Putamen (tissue), 1 donor: Measurements from ENCODE around the gene SH3BP1.

ENCODE experiments used
- DNase-seq: peaks from one replicate; pipeline ENCODE4 v3.0.0-alpha.2; 2016; ENCODE audit warnings: low spot score

The SH3BP1 gene

DNA sequence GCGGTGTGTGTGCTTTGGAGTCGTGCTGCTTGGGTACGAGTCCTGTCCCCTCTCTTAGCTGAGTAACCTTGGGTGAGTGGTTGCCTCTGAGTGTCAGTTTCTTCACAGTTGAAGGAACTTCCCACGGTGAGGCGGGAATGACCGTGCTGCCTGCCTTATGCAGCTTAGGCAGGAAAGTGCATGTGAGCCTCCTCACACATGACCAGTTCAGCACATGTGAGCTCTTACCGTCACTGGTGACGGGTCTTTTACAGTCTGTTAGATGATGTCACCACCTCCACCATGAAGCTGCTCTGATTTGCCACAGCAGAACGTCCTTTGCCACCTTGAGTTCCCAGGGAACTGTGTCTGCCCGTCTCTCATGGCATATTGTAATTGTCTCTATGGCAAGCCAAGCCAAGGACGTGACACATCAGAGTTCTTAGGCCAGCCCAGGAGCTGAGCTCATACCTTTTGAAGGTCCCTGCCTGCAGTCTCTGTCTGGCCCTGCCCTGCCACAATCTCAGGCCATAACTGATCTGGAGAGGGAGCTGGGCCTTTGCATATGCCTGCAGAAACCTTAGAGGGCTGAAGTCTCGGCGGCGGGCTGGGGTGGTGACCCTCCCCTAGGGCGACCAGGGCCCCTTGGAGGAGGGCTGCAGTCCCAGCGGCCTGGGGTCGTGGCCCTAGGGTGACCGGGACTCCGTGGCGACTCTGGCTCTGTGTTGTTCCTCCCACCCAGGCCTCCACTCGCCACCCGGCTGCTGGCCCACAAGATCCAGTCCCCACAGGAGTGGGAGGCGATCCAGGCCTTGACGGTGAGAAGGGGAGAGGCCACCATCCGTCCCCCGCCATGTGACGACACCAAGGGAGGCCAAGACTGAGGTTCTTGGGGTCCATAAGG, 23.0 kb upstream of the SH3BP1 start:
- DNase-seq: no peak

- DNase-seq: no peak
Observed at GRCh38 chr22:37617431-37617830, 22.0 kb upstream of the SH3BP1 start.

GRCh38 chr22:37618072-37618656, 21.3 kb upstream of the SH3BP1 start:
- no peak for DNase-seq

- no peak for DNase-seq
Observed at GRCh38 chr22:37618674-37619073, 20.8 kb upstream of the SH3BP1 start.

DNA sequence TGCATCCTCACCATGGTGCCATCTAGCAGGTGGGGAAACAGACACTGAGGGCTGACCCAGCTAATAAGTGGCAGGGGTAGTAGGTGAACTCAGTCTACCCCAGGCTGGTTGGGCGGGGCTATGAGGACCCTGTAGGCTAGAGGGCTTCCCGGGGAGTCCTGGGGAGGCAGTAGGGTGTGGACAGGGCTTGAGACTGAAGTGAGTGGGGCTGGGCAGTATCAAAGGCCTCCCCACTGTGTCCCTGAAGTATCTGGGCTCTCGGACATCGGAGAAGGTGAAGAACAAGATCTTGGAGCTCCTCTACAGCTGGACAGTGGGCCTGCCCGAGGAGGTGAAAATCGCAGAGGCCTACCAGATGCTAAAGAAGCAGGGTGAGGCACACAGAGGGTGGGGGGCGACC, 19.5 kb upstream of the SH3BP1 start:
- no peak for DNase-seq

DNA sequence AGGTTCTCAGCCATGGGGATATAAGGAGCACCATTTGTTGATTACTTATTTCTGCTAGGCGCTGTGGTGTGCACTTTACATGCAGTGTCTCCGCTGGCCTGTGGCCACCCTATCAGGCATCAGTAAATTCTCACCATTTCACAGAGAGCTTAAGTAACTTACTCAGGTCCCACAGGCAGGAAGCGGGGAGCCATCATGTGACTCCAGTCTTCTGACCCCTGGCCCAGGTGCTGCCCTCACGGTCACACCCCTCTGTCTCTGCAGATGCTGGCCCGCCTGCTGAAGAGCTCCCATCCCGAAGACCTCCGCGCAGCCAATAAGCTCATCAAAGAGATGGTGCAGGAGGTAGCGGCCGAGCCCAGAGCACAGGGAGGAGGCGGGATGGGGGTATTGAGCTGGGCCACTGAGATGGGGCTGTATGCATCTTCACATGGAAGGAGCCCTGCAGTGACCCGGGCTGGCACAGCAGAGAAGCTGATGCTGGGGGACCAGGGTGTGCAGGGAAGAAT, 18.1 kb upstream of the SH3BP1 start:
- DNase-seq: no peak

DNA sequence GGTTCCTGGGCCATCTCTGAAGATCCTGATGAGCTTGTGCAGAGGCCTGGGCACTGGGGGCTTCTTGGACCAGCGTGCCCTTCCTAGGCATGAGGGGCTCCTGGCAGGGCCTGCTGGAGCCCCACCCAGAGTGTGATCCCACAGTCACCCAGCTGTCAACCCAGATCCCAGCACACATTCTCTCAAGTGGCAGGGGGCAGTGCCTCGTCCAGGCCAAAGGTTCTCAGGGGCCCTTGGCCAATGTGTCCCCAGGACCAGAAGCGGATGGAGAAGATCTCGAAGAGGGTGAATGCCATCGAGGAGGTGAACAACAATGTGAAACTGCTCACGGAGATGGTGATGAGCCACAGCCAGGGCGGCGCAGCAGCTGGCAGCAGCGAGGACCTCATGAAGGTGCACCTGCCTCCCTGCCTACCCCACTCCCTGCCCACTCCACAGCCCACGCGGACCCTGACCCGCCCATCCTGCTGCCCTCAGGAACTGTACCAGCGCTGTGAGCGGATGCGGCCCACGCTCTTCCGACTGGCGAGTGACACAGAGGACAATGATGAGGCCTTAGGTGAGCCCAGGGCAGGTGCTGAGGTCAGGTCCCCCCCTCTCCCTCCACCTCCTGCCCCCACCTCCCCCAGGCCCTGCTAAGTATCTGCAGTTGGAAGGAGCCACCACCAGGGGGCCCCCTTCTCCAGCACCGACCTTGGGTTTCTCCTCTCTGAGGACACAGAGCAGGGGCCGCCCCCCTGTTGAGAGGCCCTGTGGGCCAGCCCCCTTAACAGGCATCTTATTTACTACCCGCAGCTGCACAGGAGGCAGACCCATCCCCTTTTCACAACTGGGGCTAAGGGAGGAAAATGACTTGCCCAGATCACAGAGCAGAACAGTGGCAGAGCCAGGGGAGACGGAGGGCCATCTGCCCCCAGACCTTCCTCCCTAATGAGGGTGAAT, 16.1 kb upstream of the SH3BP1 start:
- no peak for DNase-seq

DNA sequence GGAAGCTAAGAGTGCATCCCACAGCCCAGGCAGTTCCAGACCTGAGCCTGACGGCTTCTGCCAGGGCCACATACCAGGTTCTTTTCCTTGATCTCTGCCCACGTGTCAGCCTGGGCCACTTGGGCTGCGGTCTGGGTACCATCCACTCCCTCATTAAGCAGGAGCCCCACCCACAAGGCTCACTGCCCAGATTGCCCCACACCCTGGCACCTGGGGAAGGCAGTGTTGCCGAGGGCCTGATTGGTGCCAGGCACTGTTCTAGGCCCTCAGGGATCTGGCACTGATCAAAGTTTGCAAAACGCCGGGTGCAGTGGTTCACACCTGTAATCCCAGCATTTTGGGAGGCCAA, 15.5 kb upstream of the SH3BP1 start:
- no peak for DNase-seq

- no peak for DNase-seq
Observed at GRCh38 chr22:37624876-37625275, 14.6 kb upstream of the SH3BP1 start.

- no peak for DNase-seq
Observed at GRCh38 chr22:37625737-37626136, 13.7 kb upstream of the SH3BP1 start.

DNA sequence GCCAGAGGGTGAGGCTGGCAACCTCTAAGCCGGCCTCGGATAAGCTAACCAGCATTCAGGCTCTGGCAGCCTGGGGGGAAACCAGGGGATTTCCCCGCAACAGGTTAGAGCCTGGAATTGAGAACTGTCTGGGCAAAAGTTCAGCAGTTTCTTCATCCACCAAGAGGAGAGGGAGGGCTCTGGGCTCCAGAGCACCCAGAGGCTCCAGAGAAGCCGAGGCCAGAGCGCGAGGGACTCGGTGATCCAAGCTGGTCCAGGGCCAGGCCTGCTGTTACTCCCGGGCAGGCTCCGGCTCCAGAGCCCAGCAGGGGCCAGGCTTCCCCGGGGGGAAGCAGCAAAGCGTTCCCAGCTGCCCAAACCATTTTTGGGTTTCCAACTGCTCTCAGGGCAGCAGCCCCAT, 13.3 kb upstream of the SH3BP1 start:
- DNase-seq: no peak

DNA sequence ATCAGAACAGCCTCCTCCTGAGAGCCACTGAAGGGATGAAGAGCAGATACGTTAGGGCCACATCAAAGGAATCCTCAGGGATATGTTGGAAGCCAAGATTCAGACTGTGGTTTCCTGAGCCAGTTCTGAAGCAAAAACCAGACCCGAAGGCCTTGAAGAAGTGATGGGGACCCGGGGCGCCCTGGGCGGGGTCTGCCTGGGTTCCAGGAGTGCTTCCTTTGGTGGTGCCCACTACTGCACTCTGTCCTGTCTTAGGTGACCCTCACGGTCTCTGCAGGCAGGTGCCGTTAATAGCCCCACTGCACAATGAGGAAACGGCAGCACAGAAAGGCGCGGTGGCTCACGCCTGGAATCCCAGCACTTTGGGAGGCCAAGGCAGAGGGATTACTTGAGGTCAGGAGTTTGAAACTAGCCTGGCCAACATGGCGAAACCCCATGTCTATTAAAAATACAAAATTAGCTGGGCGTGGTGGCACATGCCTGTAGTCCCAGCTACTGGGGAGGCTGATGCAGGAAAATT, 12.9 kb upstream of the SH3BP1 start:
- no peak for DNase-seq

- no peak for DNase-seq
Observed at GRCh38 chr22:37627121-37627520, 12.3 kb upstream of the SH3BP1 start.

- no peak for DNase-seq
Observed at GRCh38 chr22:37627545-37627944, 11.9 kb upstream of the SH3BP1 start.

- no peak for DNase-seq
Observed at GRCh38 chr22:37628830-37629229, 10.6 kb upstream of the SH3BP1 start.

GRCh38 chr22:37629928-37630327, 9.5 kb upstream of the SH3BP1 start:
- no peak for DNase-seq

- DNase-seq: no peak
Observed at GRCh38 chr22:37630839-37631435, 8.5 kb upstream of the SH3BP1 start.

- DNase-seq: no peak
Observed at GRCh38 chr22:37631448-37632173, 7.9 kb upstream of the SH3BP1 start.

GRCh38 chr22:37632174-37633088, 7.0 kb upstream of the SH3BP1 start:
- DNase-seq: no peak

GRCh38 chr22:37633089-37633624, 6.3 kb upstream of the SH3BP1 start:
- no peak for DNase-seq
